GM19099 (cell line): ENCODE data around the gene CASQ2.

Experiments
- POLR2A ChIP-seq: IDR thresholded peaks from 3 replicates; pipeline ENCODE4 v1.6.1; 2011; ENCODE audit warnings: low read depth; ENCODE audit not compliant: insufficient read length; ENCODE audit errors: extremely low read depth

Gene CASQ2

DNA sequence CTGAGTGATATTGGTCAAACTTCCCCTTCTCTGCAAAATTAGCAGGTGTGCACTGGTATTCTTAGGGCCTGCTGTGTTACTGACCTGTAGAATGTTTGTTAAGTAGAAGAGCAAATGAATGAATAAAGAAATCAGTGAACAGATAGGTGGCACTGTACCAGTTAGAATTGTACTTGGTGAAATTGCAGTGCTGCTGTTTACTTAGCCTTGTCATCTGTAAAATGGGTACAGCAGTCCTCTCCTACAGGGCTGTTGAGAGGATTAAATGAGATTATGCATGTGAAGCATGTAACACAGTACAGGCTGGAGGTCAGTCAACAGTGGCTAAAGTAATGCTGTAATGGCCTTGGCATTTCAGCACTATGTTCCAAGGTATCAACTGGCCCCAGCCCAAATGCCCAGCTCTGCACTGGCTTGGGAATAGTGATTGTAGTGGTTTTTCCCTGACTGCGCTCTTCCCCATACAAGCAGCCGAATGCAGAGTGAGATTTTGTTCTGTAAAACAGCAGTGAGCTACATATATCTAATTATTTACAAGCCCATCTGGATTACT is 116.2 kb downstream of the CASQ2 start:
- TF ChIP-seq POLR2A = no peak

- TF ChIP-seq POLR2A = no peak
These were observed 117.1 kb downstream of the CASQ2 start for GRCh38 chr1:115651391-115651790.

GRCh38 chr1:115650961-115651360 is 117.6 kb downstream of the CASQ2 start:
- TF ChIP-seq POLR2A = no peak
